Activated T-helper 1 cell treated with anti-CD3 and anti-CD28 coated beads, Interleukin-12 subunit alpha, Interleukin-12 subunit beta, Interleukin-2, Interleukin-4 antibody, amounts not matched to agents 30 ng/mL and 10 ng/mL and 1 ng/mL, durations not matched to agents 14 hours and 24 hours and 36 hours (primary cell): ENCODE data around the gene PTGES2. TPM values are rescaled to one million over a fixed set of nuclear protein-coding genes. Genes with fewer than 3 reads are reported as not detected.

Experiments used
- DNase-seq: peaks from one replicate; pipeline ENCODE4 v3.0.0; 2021; ENCODE audit warnings: low spot score
- H3K27ac Mint-ChIP-seq: one replicate; pipeline ENCODE4 v1.8.0; 2021; ENCODE audit warnings: mild to moderate bottlenecking, mixed read lengths
- H3K27me3 Mint-ChIP-seq: one replicate; pipeline ENCODE4 v1.8.0; 2022; ENCODE audit warnings: mild to moderate bottlenecking, moderate library complexity, mixed read lengths; ENCODE audit not compliant: insufficient read depth
- H3K36me3 Mint-ChIP-seq: one replicate; pipeline ENCODE4 v1.8.0; 2021; ENCODE audit warnings: low read depth, mixed read lengths
- H3K4me1 Mint-ChIP-seq: one replicate; pipeline ENCODE4 v1.8.0; 2021; ENCODE audit warnings: low read depth, mixed read lengths
- H3K4me3 Mint-ChIP-seq: one replicate; pipeline ENCODE4 v1.8.0; 2021; ENCODE audit warnings: mild to moderate bottlenecking, moderate library complexity, mixed read lengths
- H3K9me3 Mint-ChIP-seq: one replicate; pipeline ENCODE4 v1.8.0; 2021; ENCODE audit warnings: mixed read lengths
- intact Hi-C: fragments of 100-400 bp; cut with micrococcal nuclease; formaldehyde crosslinking; loops from one replicate; pipeline ENCODE4 v1.15.1; 2024
- total RNA-seq: library from RNA; stranded (reverse); gene quantifications from 2 replicates; pipeline ENCODE4 v1.2.3, GENCODE V29; 2022

PTGES2 gene
- total RNA-seq, 1 donor from 2014 or later: 89.2 TPM

GRCh38 chr9:128106940-128107467 lies 20.5 kb downstream of the PTGES2 start:
- Mint-ChIP-seq H3K4me3 (no peak overlapping the region), H3K27me3 (no peaks in the 10 kb centered on the region), H3K36me3 (peaks cover 32% of the 10 kb centered on the region), H3K9me3 (no peaks in the 10 kb centered on the region), H3K27ac (no peak overlapping the region), H3K4me1 (peaks cover 13% of the 10 kb centered on the region)
- DNase-seq: no peak
- intact Hi-C loops: no loop called here

- no peak for DNase-seq
- H3K9me3 Mint-ChIP-seq: no peaks in the 10 kb centered on the region
- H3K4me1 Mint-ChIP-seq: peaks cover 13% of the 10 kb centered on the region
- H3K36me3 Mint-ChIP-seq: peaks cover 34% of the 10 kb centered on the region
- no peak overlapping the region for H3K27ac Mint-ChIP-seq
- no peaks in the 10 kb centered on the region for H3K27me3 Mint-ChIP-seq
- H3K4me3 Mint-ChIP-seq: no peak overlapping the region
- intact Hi-C loops: no loop called here
Observed at GRCh38 chr9:128106181-128106939, 21.2 kb downstream of the PTGES2 start.

GRCh38 chr9:128105538-128106175 lies 21.9 kb downstream of the PTGES2 start:
- no peaks in the 10 kb centered on the region for H3K27me3 Mint-ChIP-seq
- peaks cover 38% of the 10 kb centered on the region for H3K36me3 Mint-ChIP-seq
- DNase-seq: no peak
- H3K4me1 Mint-ChIP-seq: peaks cover 13% of the 10 kb centered on the region
- H3K4me3 Mint-ChIP-seq: no peak overlapping the region
- no peak overlapping the region for H3K27ac Mint-ChIP-seq
- H3K9me3 Mint-ChIP-seq: no peaks in the 10 kb centered on the region
- intact Hi-C loops: no loop called here

GRCh38 chr9:128104171-128104618 lies 23.3 kb downstream of the PTGES2 start:
- no peaks in the 10 kb centered on the region for H3K9me3 Mint-ChIP-seq
- intact Hi-C loops: no loop called here
- no peak overlapping the region for H3K4me3 Mint-ChIP-seq
- H3K27ac Mint-ChIP-seq: no peak overlapping the region
- peaks cover 23% of the 10 kb centered on the region for H3K4me1 Mint-ChIP-seq
- H3K36me3 Mint-ChIP-seq: peaks cover 32% of the 10 kb centered on the region
- H3K27me3 Mint-ChIP-seq: no peaks in the 10 kb centered on the region
- DNase-seq: no peak

GRCh38 chr9:128103589-128103962 lies 24.0 kb downstream of the PTGES2 start:
- Mint-ChIP-seq H3K27ac (peak overlapping the region; percentile 68), H3K27me3 (no peaks in the 10 kb centered on the region), H3K4me1 (peaks cover 28% of the 10 kb centered on the region), H3K9me3 (no peaks in the 10 kb centered on the region), H3K36me3 (peaks cover 28% of the 10 kb centered on the region), H3K4me3 (no peak overlapping the region)
- DNase-seq: no peak
- intact Hi-C loops: no loop called here

- DNase-seq: no peak
- peak overlapping the region; percentile 72 for H3K27ac Mint-ChIP-seq
- no peaks in the 10 kb centered on the region for H3K27me3 Mint-ChIP-seq
- H3K4me3 Mint-ChIP-seq: no peak overlapping the region
- H3K9me3 Mint-ChIP-seq: no peaks in the 10 kb centered on the region
- H3K36me3 Mint-ChIP-seq: peaks cover 26% of the 10 kb centered on the region
- peaks cover 34% of the 10 kb centered on the region for H3K4me1 Mint-ChIP-seq
- intact Hi-C loops: no loop called here
Observed at GRCh38 chr9:128102861-128103588, 24.5 kb downstream of the PTGES2 start.

- Mint-ChIP-seq H3K27ac (no peak overlapping the region), H3K36me3 (peaks cover 23% of the 10 kb centered on the region)
Observed at GRCh38 chr9:128102196-128102595, 25.3 kb downstream of the PTGES2 start.

GRCh38 chr9:128101690-128102089 lies 25.8 kb downstream of the PTGES2 start:
- Mint-ChIP-seq H3K27me3 (no peaks in the 10 kb centered on the region), H3K36me3 (peaks cover 21% of the 10 kb centered on the region), H3K9me3 (no peaks in the 10 kb centered on the region), H3K4me3 (no peak overlapping the region), H3K4me1 (peaks cover 37% of the 10 kb centered on the region), H3K27ac (peak overlapping the region; percentile 28)
- intact Hi-C loops: no loop called here
- no peak for DNase-seq

More at GRCh38 chr9:128102196-128102595, 25.3 kb downstream of the PTGES2 start:
- no peaks in the 10 kb centered on the region for H3K9me3 Mint-ChIP-seq
- no peak for DNase-seq
- H3K27me3 Mint-ChIP-seq: no peaks in the 10 kb centered on the region
- no peak overlapping the region for H3K4me3 Mint-ChIP-seq
- intact Hi-C loops: no loop called here
- peaks cover 37% of the 10 kb centered on the region for H3K4me1 Mint-ChIP-seq

- no peak overlapping the region for H3K4me3 Mint-ChIP-seq
- no peaks in the 10 kb centered on the region for H3K27me3 Mint-ChIP-seq
- H3K9me3 Mint-ChIP-seq: no peaks in the 10 kb centered on the region
- intact Hi-C loops: no loop called here
- peaks cover 37% of the 10 kb centered on the region for H3K4me1 Mint-ChIP-seq
- peaks cover 18% of the 10 kb centered on the region for H3K36me3 Mint-ChIP-seq
- H3K27ac Mint-ChIP-seq: no peak overlapping the region
- DNase-seq: no peak
Observed at GRCh38 chr9:128101231-128101661, 26.3 kb downstream of the PTGES2 start.

GRCh38 chr9:128100581-128100980 lies 26.9 kb downstream of the PTGES2 start:
- H3K4me3 Mint-ChIP-seq: no peak overlapping the region
- H3K36me3 Mint-ChIP-seq: peaks cover 18% of the 10 kb centered on the region
- DNase-seq: no peak
- H3K27me3 Mint-ChIP-seq: no peaks in the 10 kb centered on the region
- H3K9me3 Mint-ChIP-seq: no peaks in the 10 kb centered on the region
- peaks cover 37% of the 10 kb centered on the region for H3K4me1 Mint-ChIP-seq
- intact Hi-C loops: no loop called here
- H3K27ac Mint-ChIP-seq: no peak overlapping the region

- DNase-seq: no peak
- peaks cover 37% of the 10 kb centered on the region for H3K4me1 Mint-ChIP-seq
- H3K36me3 Mint-ChIP-seq: peaks cover 18% of the 10 kb centered on the region
- H3K27ac Mint-ChIP-seq: no peak overlapping the region
- intact Hi-C loops: no loop called here
- H3K27me3 Mint-ChIP-seq: no peaks in the 10 kb centered on the region
- no peaks in the 10 kb centered on the region for H3K9me3 Mint-ChIP-seq
- H3K4me3 Mint-ChIP-seq: no peak overlapping the region
Observed at GRCh38 chr9:128099932-128100491, 27.5 kb downstream of the PTGES2 start.

GRCh38 chr9:128099231-128099931 lies 28.1 kb downstream of the PTGES2 start:
- Mint-ChIP-seq H3K4me1 (peaks cover 42% of the 10 kb centered on the region), H3K4me3 (no peak overlapping the region), H3K27me3 (no peaks in the 10 kb centered on the region), H3K27ac (peak overlapping the region; percentile 58), H3K9me3 (no peaks in the 10 kb centered on the region), H3K36me3 (peaks cover 20% of the 10 kb centered on the region)
- DNase-seq: no peak
- intact Hi-C loops: no loop called here
